OCI-LY1 (cell line): Measurements from ENCODE around the gene CYB561.

Source experiments
- H2AFZ ChIP-seq: fragments of 200-600 bp; sonication (generic), shearing (Covaris generic); 2 replicates; pipeline ENCODE4 v1.6.0; 2014; ENCODE audit warnings: antibody characterized with exemption, mild to moderate bottlenecking, low read length
- H3F3A ChIP-seq: fragments of 200-600 bp; sonication (generic), shearing (Covaris generic); 2 replicates; pipeline ENCODE4 v1.6.0; 2014; ENCODE audit warnings: mild to moderate bottlenecking, antibody characterized with exemption, low read length, moderate library complexity; ENCODE audit not compliant: insufficient read depth
- H3K27ac ChIP-seq: fragments of 200-600 bp; sonication (generic); 2 replicates; pipeline ENCODE4 v1.5.1; 2014; ENCODE audit warnings: low read length, mixed run types, mild to moderate bottlenecking, low read depth; ENCODE audit not compliant: poor library complexity, severe bottlenecking
- H3K27me3 ChIP-seq: fragments of 200-600 bp; sonication (generic); 2 replicates; pipeline ENCODE4 v1.6.0; 2014; ENCODE audit warnings: antibody characterized with exemption, mild to moderate bottlenecking, low read length, moderate library complexity; ENCODE audit not compliant: insufficient read depth
- H3K36me3 ChIP-seq: fragments of 200-600 bp; sonication (generic); 2 replicates; pipeline ENCODE4 v1.6.1; 2014; ENCODE audit warnings: mild to moderate bottlenecking, antibody characterized with exemption, low read length, moderate library complexity, mixed read lengths; ENCODE audit not compliant: insufficient read depth
- H3K4me1 ChIP-seq: fragments of 200-600 bp; sonication (generic); 2 replicates; pipeline ENCODE4 v1.5.1; 2014; ENCODE audit warnings: mild to moderate bottlenecking, low read length, moderate library complexity; ENCODE audit not compliant: insufficient read depth, severe bottlenecking
- H3K4me2 ChIP-seq: fragments of 200-600 bp; sonication (generic), shearing (Covaris generic); 2 replicates; pipeline ENCODE4 v1.6.1; 2014; ENCODE audit warnings: low read length
- H3K4me3 ChIP-seq: fragments of 200-600 bp; sonication (generic); 2 replicates; pipeline ENCODE4 v1.5.1; 2014; ENCODE audit warnings: low read length, low read depth, mild to moderate bottlenecking, mixed read lengths; ENCODE audit not compliant: poor library complexity, severe bottlenecking
- H3K79me2 ChIP-seq: fragments of 200-600 bp; shearing (Covaris generic); 2 replicates; pipeline ENCODE4 v1.6.1; 2016; ENCODE audit warnings: mixed run types, low read length, mixed read lengths; ENCODE audit not compliant: insufficient read depth
- H3K9ac ChIP-seq: fragments of 200-600 bp; sonication (generic), shearing (Covaris generic); 2 replicates; pipeline ENCODE4 v1.6.1; 2014; ENCODE audit warnings: mild to moderate bottlenecking, low read length, mixed read lengths
- H3K9me2 ChIP-seq: fragments of 200-600 bp; sonication (generic), shearing (Covaris generic); 2 replicates; pipeline ENCODE4 v1.6.1; 2014; ENCODE audit warnings: low read depth, mild to moderate bottlenecking, low read length, mixed read lengths
- H3K9me3 ChIP-seq: fragments of 200-600 bp; shearing (Covaris generic); 2 replicates; pipeline ENCODE4 v1.6.1; 2014; ENCODE audit warnings: low read length, mixed read lengths
- H4K20me1 ChIP-seq: fragments of 200-600 bp; sonication (generic), shearing (Covaris generic); 2 replicates; pipeline ENCODE4 v1.6.0; 2016; ENCODE audit warnings: mild to moderate bottlenecking, low read length; ENCODE audit not compliant: insufficient read depth
- CTCF ChIP-seq: fragments of 200-600 bp; sonication (generic), shearing (Covaris generic); IDR thresholded peaks from 2 replicates; pipeline ENCODE4 v1.5.1; 2017; ENCODE audit warnings: mild to moderate bottlenecking, antibody characterized with exemption, low read length, moderate library complexity, mixed read lengths
- EZH2 ChIP-seq: fragments of 200-600 bp; sonication (generic), shearing (Covaris generic); IDR thresholded peaks from 2 replicates; pipeline ENCODE4 v1.8.0; 2017; ENCODE audit warnings: borderline replicate concordance, mixed run types, mild to moderate bottlenecking, antibody characterized with exemption, low read length, moderate library complexity, mixed read lengths

CYB561 gene

DNA sequence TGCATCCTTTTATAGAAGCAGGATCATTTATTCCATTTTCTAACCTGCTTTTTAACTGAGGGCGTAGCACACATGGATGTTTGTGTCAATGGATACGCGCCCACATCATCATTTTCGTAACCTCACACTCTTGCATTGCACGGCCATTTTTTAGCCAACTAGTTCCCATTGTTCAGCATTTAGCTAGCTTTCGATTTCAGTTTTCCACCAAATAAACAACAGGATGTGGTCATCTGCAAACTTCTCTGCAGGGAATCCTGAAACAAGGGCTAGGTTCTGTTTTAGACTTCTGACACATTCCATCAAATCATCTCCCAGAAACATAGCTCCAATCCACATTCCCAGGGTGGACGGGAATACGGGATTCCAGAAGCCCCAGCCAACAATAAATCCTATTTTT, 6.4 kb downstream of the CYB561 start:
- Histone ChIP-seq H3K4me3 (no peak overlapping the region), H3K9me3 (no peaks in the 10 kb centered on the region)

DNA sequence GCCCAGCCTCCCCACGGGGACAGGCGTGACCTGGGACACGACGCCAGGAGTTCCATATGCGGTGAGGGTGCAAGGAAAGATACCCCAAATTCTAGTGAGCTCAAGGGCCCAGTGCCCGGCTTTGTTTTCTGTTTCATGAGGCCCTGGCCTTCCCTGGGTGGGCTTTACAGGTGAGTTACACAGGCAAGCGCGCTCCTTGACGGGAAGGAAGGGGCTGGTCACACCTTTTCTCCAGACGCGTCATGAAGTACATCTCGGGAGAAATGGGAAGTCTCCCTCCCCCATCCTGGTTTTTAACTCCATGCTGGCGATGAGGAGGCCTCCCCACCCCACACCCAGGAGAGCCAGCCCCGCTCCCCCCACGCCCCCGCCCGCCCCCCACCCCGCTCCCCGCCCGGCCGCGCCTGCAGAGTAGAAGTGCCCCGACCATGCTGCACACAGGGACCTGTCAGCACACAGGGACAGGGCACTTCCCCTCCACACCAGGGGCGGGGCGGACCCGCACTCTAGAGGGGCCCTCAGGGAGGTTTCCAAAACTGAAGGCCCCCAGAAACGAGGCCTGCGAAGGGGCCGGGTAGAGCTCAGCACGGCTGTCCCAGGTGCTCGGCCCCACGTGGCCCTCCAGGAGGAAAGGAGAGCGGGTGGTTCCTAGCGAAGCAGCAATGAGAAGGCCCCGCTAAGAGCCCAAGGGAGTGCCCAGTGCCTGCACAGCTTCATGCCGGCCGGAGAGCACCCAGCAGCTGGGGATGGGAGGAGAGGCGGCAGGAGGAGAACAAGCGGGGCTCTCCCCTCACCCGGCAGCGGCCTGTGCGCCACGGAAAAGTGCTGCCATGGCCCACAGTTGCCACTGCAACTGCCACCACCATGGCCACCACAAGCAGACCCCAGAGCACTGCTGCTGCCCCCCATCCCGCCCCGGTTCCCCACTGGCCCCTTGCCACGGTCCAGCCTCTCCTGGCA, 7.7 kb downstream of the CYB561 start:
- TF ChIP-seq CTCF = no peak
- no peak for TF ChIP-seq EZH2
- no peaks in the 10 kb centered on the region; the same call in 1 of the 2 replicates for H3K27me3 ChIP-seq
- H3K36me3 ChIP-seq = no peaks in the 10 kb centered on the region
- no peak overlapping the region for H3K27ac ChIP-seq
- H3K9ac ChIP-seq = no peak overlapping the region
- H3K4me2 ChIP-seq = no peak overlapping the region
- H3K9me2 ChIP-seq = no peaks in the 10 kb centered on the region
- no peaks in the 10 kb centered on the region for H4K20me1 ChIP-seq
- H3F3A ChIP-seq = no peaks in the 10 kb centered on the region
- H3K4me3 ChIP-seq = no peak overlapping the region
- H2AFZ ChIP-seq = no peak overlapping the region
- no peaks in the 10 kb centered on the region for H3K79me2 ChIP-seq
- H3K9me3 ChIP-seq = no peaks in the 10 kb centered on the region
- no peaks in the 10 kb centered on the region for H3K4me1 ChIP-seq

More for the DNA sequence above, 6.4 kb downstream of the CYB561 start:
- no peaks in the 10 kb centered on the region for H3F3A ChIP-seq
- TF ChIP-seq CTCF (no peak), EZH2 (no peak)
- no peaks in the 10 kb centered on the region for H3K36me3 ChIP-seq
- no peak overlapping the region for H3K4me2 ChIP-seq
- H3K4me1 ChIP-seq = no peaks in the 10 kb centered on the region
- peaks cover 5% of the 10 kb centered on the region for H3K27me3 ChIP-seq
- no peaks in the 10 kb centered on the region for H3K9me2 ChIP-seq
- no peak overlapping the region for H3K27ac ChIP-seq
- H2AFZ ChIP-seq = no peak overlapping the region
- H3K9ac ChIP-seq = no peak overlapping the region
- H3K79me2 ChIP-seq = no peaks in the 10 kb centered on the region
- H4K20me1 ChIP-seq = no peaks in the 10 kb centered on the region

GRCh38 chr17:63437287-63438091, 8.6 kb downstream of the CYB561 start:
- Histone ChIP-seq H3K27me3 (no peaks in the 10 kb centered on the region; the same call in 1 of the 2 replicates), H3K4me1 (no peaks in the 10 kb centered on the region), H3K9me3 (no peaks in the 10 kb centered on the region), H3K36me3 (no peaks in the 10 kb centered on the region), H3K4me3 (no peak overlapping the region), H3K79me2 (no peaks in the 10 kb centered on the region), H2AFZ (no peak overlapping the region), H4K20me1 (no peaks in the 10 kb centered on the region), H3F3A (no peaks in the 10 kb centered on the region), H3K27ac (no peak overlapping the region), H3K9me2 (no peaks in the 10 kb centered on the region), H3K9ac (no peak overlapping the region), H3K4me2 (no peak overlapping the region)
- TF ChIP-seq CTCF = no peak
